Neural cell (in vitro differentiated cells): ENCODE measurements around the gene TPR.

Experiments used
- EZH2 ChIP-seq: fragments of 200-600, 300-800 bp; shearing (Covaris generic), sonication (generic); IDR thresholded peaks from 2 replicates; pipeline ENCODE4 v1.6.1; 2014; ENCODE audit warnings: antibody characterized with exemption, low read length, borderline replicate concordance, mild to moderate bottlenecking; ENCODE audit not compliant: insufficient read depth, poor library complexity, severe bottlenecking
- RAD21 ChIP-seq: fragments of 450-650 bp; conservative IDR thresholded peaks from 2 replicates; pipeline ENCODE4 v1.6.1; 2014; ENCODE audit warnings: antibody characterized with exemption, mild to moderate bottlenecking, moderate library complexity
- SMC3 ChIP-seq: fragments of 450-650 bp; conservative IDR thresholded peaks from 2 replicates; pipeline ENCODE4 v1.6.1; 2014; ENCODE audit warnings: antibody characterized with exemption, mild to moderate bottlenecking, moderate library complexity; ENCODE audit not compliant: poor library complexity
- TAF1 ChIP-seq: IDR thresholded peaks from 2 replicates; pipeline ENCODE4 v1.6.1; 2012; ENCODE audit warnings: low read depth
- TF ChIP-seq, protein P1 (sequence below): fragments of 450-650 bp; IDR thresholded peaks from 2 replicates; pipeline ENCODE4 v1.5.1; 2014; ENCODE audit warnings: antibody characterized with exemption, mild to moderate bottlenecking, moderate library complexity; ENCODE audit not compliant: poor library complexity, severe bottlenecking

DNA sequence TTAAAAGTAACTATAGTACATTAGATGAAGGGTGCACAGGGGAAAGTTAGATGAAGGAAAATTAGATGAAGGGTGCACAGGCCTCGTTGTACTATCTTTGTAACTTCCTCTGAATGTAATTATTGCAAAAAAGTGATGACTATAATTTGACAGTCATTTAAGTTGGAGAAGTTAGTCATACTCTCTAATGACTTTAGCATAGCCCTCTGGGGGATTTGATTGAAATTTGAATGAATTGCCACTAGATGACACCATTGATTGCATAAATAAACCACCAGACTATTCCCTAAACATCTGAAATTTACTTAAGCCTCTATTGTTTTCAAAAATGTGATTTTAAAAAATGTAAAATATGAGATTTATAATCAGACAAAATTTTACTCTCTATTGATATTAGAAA lies 102.6 kb downstream of the TPR start:
- TF ChIP-seq EZH2 (no peak), TAF1 (no peak), RAD21 (no peak), SMC3 (no peak)
- TF ChIP-seq, protein P1, sequence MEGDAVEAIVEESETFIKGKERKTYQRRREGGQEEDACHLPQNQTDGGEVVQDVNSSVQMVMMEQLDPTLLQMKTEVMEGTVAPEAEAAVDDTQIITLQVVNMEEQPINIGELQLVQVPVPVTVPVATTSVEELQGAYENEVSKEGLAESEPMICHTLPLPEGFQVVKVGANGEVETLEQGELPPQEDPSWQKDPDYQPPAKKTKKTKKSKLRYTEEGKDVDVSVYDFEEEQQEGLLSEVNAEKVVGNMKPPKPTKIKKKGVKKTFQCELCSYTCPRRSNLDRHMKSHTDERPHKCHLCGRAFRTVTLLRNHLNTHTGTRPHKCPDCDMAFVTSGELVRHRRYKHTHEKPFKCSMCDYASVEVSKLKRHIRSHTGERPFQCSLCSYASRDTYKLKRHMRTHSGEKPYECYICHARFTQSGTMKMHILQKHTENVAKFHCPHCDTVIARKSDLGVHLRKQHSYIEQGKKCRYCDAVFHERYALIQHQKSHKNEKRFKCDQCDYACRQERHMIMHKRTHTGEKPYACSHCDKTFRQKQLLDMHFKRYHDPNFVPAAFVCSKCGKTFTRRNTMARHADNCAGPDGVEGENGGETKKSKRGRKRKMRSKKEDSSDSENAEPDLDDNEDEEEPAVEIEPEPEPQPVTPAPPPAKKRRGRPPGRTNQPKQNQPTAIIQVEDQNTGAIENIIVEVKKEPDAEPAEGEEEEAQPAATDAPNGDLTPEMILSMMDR, result no peak
